ENCODE measurements around the gene MICB.

Gene MICB

DNA sequence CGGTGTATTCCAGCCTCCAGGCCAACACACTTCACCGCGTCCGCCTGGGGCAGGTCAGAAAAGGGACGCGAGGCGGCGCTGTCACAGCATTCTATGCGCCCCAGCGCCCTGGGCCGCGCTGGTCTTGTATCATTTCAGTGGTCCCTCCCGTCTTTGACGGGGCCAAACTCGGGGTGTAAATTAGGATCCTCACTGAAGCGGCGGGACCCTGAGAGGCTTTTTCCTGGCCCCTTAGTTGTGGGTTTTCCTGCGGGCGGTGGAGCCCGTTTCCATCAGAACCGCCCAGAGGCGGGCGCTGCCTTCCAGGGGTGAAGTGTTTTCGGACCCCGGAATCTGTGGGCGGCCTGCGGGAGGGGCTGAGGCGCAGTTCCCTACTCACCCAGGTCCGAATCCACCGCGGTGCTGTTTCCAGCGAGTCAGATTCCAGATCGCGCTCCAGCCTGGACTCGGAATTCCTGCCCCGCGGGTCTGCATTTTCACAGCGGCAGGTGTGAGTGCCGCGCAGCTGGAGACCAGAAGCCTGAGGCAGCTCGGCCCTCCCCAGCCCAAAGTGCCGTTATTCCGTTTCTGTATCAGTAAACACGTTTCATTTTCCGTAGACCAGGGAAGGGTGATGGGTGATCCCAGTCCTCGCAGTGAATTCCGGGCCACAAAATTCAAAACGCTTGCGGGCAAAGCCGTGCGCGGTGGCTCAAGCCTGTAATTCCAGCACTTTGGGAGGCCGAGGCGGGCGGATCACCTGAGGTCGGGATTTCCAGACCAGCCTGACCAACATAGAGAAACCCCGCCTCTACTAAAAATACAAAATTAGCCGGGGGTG, 3.9 kb upstream of the MICB start (continued):
- TF ChIP-seq, protein P1, sequence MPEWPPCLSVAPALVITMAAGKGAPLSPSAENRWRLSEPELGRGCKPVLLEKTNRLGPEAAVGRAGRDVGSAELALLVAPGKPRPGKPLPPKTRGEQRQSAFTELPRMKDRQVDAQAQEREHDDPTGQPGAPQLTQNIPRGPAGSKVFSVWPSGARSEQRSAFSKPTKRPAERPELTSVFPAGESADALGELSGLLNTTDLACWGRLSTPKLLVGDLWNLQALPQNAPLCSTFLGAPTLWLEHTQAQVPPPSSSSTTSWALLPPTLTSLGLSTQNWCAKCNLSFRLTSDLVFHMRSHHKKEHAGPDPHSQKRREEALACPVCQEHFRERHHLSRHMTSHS (tag by site-specific recombination; IDR thresholded peaks at IDR 0.05), result no peak
- TF ChIP-seq ZNF138 (tag by site-specific recombination; IDR thresholded peaks at IDR 0.05; ENCODE audit: borderline replicate concordance) (no peak), ZNF645 (tag by site-specific recombination; IDR thresholded peaks at IDR 0.05) (no peak), ZNF600 (tag by site-specific recombination; IDR thresholded peaks at IDR 0.05) (peak; percentile 90), BCL11B (tag by site-specific recombination; IDR thresholded peaks at IDR 0.05; ENCODE audit: low read depth) (peak; percentile 78; the same call in 1 of the 2 replicates), ZNF76 (tag by site-specific recombination; IDR thresholded peaks at IDR 0.05; ENCODE audit: borderline replicate concordance, low read depth) (peak; percentile 72), KLF9 (tag by site-specific recombination; IDR thresholded peaks at IDR 0.05; ENCODE audit: low read depth) (no peak; the same call in 1 of the 2 replicates), ZBTB44 (tag by site-specific recombination; IDR thresholded peaks at IDR 0.05) (0 out of 2 replicates have a peak, but pooled peaks have one; percentile 24), KLF10 (tag by site-specific recombination; IDR thresholded peaks at IDR 0.05) (peak; percentile 21; the same call in 1 of the 2 replicates), WT1 (tag by site-specific recombination; IDR thresholded peaks at IDR 0.05) (peak; percentile 64), ZNF654 (tag by site-specific recombination; IDR thresholded peaks at IDR 0.05; ENCODE audit: low read depth) (peak; percentile 99), ZFHX2 (tag by site-specific recombination; conservative IDR thresholded peaks at IDR 0.05) (peak; percentile 71), ZNF302 (tag by site-specific recombination; IDR thresholded peaks at IDR 0.05; ENCODE audit: low read depth) (no peak), ZNF623 (tag by site-specific recombination; IDR thresholded peaks at IDR 0.05) (no peak), ZBTB21 (tag by site-specific recombination; IDR thresholded peaks at IDR 0.05) (0 out of 2 replicates have a peak, but pooled peaks have one; percentile 52), KLF1 (tag by site-specific recombination; IDR thresholded peaks at IDR 0.05) (peak; percentile 32), ZNF366 (tag by site-specific recombination; conservative IDR thresholded peaks at IDR 0.05) (peak; percentile 11; the same call in 1 of the 2 replicates), ZBTB8A (tag by site-specific recombination; IDR thresholded peaks at IDR 0.05) (peak; percentile 95), CTCF (tag by site-specific recombination; IDR thresholded peaks at IDR 0.05) (peak; percentile 98), ZNF114 (tag by site-specific recombination; IDR thresholded peaks at IDR 0.05) (no peak), PRDM10 (tag by site-specific recombination; IDR thresholded peaks at IDR 0.05) (peak; percentile 92)
- TF ChIP-seq, protein P2, sequence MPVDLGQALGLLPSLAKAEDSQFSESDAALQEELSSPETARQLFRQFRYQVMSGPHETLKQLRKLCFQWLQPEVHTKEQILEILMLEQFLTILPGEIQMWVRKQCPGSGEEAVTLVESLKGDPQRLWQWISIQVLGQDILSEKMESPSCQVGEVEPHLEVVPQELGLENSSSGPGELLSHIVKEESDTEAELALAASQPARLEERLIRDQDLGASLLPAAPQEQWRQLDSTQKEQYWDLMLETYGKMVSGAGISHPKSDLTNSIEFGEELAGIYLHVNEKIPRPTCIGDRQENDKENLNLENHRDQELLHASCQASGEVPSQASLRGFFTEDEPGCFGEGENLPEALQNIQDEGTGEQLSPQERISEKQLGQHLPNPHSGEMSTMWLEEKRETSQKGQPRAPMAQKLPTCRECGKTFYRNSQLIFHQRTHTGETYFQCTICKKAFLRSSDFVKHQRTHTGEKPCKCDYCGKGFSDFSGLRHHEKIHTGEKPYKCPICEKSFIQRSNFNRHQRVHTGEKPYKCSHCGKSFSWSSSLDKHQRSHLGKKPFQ (tag by site-specific recombination; IDR thresholded peaks at IDR 0.05), result peak; percentile 77; the same call in 1 of the 2 replicates
- TF ChIP-seq, protein P3, sequence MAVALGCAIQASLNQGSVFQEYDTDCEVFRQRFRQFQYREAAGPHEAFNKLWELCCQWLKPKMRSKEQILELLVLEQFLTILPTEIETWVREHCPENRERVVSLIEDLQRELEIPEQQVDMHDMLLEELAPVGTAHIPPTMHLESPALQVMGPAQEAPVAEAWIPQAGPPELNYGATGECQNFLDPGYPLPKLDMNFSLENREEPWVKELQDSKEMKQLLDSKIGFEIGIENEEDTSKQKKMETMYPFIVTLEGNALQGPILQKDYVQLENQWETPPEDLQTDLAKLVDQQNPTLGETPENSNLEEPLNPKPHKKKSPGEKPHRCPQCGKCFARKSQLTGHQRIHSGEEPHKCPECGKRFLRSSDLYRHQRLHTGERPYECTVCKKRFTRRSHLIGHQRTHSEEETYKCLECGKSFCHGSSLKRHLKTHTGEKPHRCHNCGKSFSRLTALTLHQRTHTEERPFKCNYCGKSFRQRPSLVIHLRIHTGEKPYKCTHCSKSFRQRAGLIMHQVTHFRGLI (tag by site-specific recombination; IDR thresholded peaks at IDR 0.05), result no peak
- TF ChIP-seq, protein P4, sequence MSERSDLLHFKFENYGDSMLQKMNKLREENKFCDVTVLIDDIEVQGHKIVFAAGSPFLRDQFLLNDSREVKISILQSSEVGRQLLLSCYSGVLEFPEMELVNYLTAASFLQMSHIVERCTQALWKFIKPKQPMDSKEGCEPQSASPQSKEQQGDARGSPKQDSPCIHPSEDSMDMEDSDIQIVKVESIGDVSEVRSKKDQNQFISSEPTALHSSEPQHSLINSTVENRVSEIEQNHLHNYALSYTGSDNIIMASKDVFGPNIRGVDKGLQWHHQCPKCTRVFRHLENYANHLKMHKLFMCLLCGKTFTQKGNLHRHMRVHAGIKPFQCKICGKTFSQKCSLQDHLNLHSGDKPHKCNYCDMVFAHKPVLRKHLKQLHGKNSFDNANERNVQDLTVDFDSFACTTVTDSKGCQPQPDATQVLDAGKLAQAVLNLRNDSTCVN (tag by site-specific recombination; optimal IDR thresholded peaks at IDR 0.05), result peak; percentile 53
